Chondrocyte (in vitro differentiated cells): Measurements from ENCODE around the gene ADAM19. TPM values are rescaled to one million over a fixed set of nuclear protein-coding genes. Genes with fewer than 3 reads are reported as not detected.

Experiments
- DNase-seq: peaks from one replicate; pipeline ENCODE4 v3.0.0; 2021; ENCODE audit warnings: mixed read lengths, low spot score
- H3K27ac Mint-ChIP-seq: one replicate; pipeline ENCODE4 v1.8.0; 2021; ENCODE audit warnings: mild to moderate bottlenecking, moderate library complexity, mixed read lengths; ENCODE audit not compliant: unreplicated experiment
- H3K27me3 Mint-ChIP-seq: 2 replicates; pipeline ENCODE4 v1.8.0; 2021; ENCODE audit warnings: low read depth, mixed read lengths
- H3K36me3 Mint-ChIP-seq: 2 replicates; pipeline ENCODE4 v1.8.0; 2021; ENCODE audit warnings: low read depth, mixed read lengths
- H3K4me1 Mint-ChIP-seq: 2 replicates; pipeline ENCODE4 v1.8.0; 2021; ENCODE audit warnings: low read depth, mild to moderate bottlenecking, mixed read lengths
- H3K4me3 Mint-ChIP-seq: one replicate; pipeline ENCODE4 v1.8.0; 2021; ENCODE audit warnings: mild to moderate bottlenecking, moderate library complexity, mixed read lengths; ENCODE audit not compliant: unreplicated experiment
- H3K9me3 Mint-ChIP-seq: 2 replicates; pipeline ENCODE4 v1.8.0; 2021; ENCODE audit warnings: low read depth, mixed read lengths
- CTCF ChIP-seq: fragments of 200-600 bp; sonication (generic); IDR thresholded peaks from 2 replicates; pipeline ENCODE4 v1.5.0; 2021; ENCODE audit warnings: antibody characterized with exemption, mild to moderate bottlenecking, moderate library complexity
- total RNA-seq: library from RNA; stranded (reverse); gene quantifications from 3 replicates; pipeline ENCODE4 v1.2.1, GENCODE V29; 2021

Gene ADAM19
- total RNA-seq, 1 donor from 2014 or later = 125 TPM

DNA sequence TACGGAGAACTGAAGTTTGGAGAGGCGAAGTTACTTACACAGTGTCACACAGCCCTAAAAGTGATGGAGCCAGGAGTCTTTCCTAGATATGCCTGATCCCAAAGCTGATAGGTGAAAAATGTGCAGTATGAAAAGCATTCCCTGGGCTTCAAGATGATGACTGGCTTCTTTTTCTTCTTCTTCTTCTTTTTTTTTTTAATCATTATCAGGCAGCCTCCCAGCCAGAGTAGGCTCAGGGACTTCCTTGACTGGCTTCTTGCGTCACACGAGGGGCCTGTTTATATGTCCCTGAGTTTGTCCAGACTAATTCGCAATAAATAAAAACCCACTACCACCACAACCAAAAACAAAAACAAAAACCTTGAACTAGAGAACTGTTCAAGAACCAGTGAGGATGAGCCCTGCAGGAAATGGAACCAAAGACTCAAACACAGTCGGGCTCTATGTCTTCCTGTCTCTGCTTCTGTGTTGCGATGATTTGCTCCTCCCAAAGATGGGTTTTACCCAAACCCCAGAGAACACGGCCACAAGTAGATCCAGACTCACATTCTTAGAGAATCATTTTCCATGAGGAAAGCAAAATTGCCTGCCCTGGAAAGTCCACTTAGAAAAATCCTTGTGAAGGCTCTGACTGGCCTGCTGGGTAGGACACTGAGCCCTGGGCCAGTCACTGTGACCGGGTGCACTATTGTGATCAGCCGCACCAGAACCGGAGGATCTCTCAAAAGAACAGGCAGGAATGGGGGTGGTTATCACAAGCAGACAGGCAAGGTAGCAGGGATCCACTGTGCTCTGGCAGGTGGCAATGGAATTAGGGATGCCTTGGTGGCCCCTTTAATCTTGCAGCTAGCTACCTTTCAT, 38.0 kb upstream of the ADAM19 start:
- Mint-ChIP-seq H3K4me3 (no peak overlapping the region), H3K27ac (no peak overlapping the region), H3K36me3 (no peaks in the 10 kb centered on the region), H3K27me3 (no peaks in the 10 kb centered on the region), H3K4me1 (peaks cover 13% of the 10 kb centered on the region), H3K9me3 (no peaks in the 10 kb centered on the region)
- no peak for TF ChIP-seq CTCF
- DNase-seq = no peak

DNA sequence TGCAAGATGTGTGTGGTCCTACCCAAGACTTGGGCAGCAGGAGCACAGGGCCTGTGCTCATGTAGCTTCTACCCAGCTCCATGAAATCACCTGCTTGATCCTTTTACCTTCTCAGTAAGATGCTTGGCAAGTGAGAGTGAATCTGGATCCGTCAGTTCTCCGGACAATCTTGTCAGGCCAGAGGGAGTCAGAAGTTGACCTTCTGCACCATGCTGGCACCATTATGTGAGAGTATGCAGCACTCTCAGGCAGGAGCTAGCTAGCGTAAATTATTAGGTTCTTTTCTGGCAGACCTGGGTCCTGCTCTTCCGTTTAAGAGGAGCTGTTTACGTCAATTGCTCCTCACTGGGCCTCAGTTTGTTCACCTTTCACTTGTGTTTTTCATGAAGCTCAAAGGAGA, 37.0 kb upstream of the ADAM19 start:
- H3K9me3 Mint-ChIP-seq = no peaks in the 10 kb centered on the region
- no peaks in the 10 kb centered on the region for H3K36me3 Mint-ChIP-seq
- no peak overlapping the region for H3K27ac Mint-ChIP-seq
- no peak for TF ChIP-seq CTCF
- H3K4me1 Mint-ChIP-seq = peaks cover 22% of the 10 kb centered on the region
- H3K27me3 Mint-ChIP-seq = no peaks in the 10 kb centered on the region
- no peak overlapping the region for H3K4me3 Mint-ChIP-seq
- DNase-seq = no peak

DNA sequence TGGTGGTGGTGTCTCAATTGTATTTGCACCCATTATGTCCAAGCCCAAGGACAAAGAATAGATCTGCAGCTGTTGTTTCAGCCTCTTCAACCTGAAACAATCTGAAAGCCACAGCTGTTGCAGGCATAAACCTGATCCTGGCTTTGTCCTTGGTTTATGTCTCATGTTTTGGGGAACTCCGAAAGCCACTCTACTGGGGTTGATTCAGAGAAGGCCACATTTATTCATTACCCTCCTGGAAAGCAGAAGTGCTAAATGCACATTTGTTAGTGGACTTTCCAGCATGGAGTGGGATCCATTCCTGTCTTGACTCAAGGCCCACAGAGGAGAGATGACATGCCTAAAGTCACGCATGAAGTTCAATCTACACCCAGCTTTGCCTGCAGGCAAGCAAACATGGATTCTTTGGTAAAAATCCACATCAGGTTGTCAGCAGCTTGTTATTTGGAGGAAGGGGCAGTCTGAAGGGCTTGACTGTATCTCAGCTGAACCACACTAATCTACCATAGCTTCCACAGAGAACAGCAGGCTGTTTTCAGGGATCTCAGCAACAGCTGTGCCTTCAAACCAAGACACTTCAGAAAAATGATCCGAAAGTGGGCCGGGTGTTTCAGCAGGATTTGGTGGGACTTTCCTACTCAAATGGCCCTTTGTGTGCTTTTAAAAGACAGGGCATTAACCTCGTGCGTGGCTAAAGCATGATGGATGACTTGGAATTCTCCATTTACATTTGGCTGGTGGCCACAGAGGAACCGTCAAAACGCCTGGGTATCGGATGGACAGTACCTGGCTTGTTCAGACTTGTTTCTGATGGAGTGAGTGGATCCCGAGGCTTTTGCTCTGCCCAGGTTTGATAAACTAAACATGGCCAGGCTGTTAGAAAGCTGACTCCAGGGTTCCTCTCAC, 36.2 kb upstream of the ADAM19 start:
- no peaks in the 10 kb centered on the region for H3K9me3 Mint-ChIP-seq
- no peak overlapping the region for H3K4me3 Mint-ChIP-seq
- no peak for TF ChIP-seq CTCF
- H3K4me1 Mint-ChIP-seq = peaks cover 26% of the 10 kb centered on the region
- no peak overlapping the region for H3K27ac Mint-ChIP-seq
- no peaks in the 10 kb centered on the region for H3K27me3 Mint-ChIP-seq
- no peak for DNase-seq
- no peaks in the 10 kb centered on the region for H3K36me3 Mint-ChIP-seq

GRCh38 chr5:157610990-157611389, 35.4 kb upstream of the ADAM19 start:
- no peak overlapping the region for H3K4me3 Mint-ChIP-seq
- no peak overlapping the region for H3K27ac Mint-ChIP-seq
- DNase-seq = no peak
- H3K4me1 Mint-ChIP-seq = peaks cover 26% of the 10 kb centered on the region
- TF ChIP-seq CTCF = no peak
- H3K36me3 Mint-ChIP-seq = no peaks in the 10 kb centered on the region
- H3K9me3 Mint-ChIP-seq = no peaks in the 10 kb centered on the region
- H3K27me3 Mint-ChIP-seq = no peaks in the 10 kb centered on the region

DNA sequence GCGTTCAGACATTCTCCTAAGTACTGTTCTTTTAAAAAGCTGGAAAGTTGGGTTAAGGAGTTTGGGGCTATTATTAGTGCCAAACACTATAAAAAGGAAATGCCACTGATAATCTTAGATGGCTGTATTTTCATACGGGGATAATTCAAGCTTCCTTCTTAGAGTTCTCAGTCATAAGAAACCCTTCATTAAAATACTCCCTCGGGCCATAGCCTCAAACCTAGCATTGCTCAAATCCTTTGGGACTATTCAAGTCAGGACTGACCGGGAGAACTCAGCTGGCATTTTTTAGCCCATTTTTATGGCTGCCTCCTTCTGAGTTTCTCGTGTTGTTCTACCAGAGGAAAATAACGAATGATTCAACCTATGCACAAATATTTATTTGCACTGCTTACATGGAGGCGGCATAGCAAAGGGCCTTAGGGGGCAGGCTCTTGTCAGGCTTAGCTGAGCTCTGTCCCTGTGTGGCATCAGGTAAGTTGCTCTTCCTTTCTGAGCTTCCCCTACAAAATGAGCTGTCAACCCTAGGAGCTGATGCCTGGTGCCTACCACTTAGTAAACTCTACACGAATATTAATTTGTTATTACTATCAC, 33.5 kb upstream of the ADAM19 start:
- H3K27ac Mint-ChIP-seq = peak overlapping the region; percentile 75
- no peak overlapping the region for H3K4me3 Mint-ChIP-seq
- H3K27me3 Mint-ChIP-seq = no peaks in the 10 kb centered on the region
- H3K36me3 Mint-ChIP-seq = no peaks in the 10 kb centered on the region
- DNase-seq = no peak
- H3K9me3 Mint-ChIP-seq = no peaks in the 10 kb centered on the region
- H3K4me1 Mint-ChIP-seq = peaks cover 32% of the 10 kb centered on the region
- TF ChIP-seq CTCF = no peak
